NCI-H1105 treated with DMSO at 0.1 percent for 48 hours (cell line): ENCODE data around the gene SARS2.
"Not testable (repeated sequence)": the region's sequence is repeated elsewhere in the genome, so short reads cannot be mapped to it uniquely, and the experiment has no call there.

Source experiments
- DNase-seq: peaks from one replicate; lab custom pipeline; 2025; lab: John Stamatoyannopoulos, UW

SARS2 gene

DNA sequence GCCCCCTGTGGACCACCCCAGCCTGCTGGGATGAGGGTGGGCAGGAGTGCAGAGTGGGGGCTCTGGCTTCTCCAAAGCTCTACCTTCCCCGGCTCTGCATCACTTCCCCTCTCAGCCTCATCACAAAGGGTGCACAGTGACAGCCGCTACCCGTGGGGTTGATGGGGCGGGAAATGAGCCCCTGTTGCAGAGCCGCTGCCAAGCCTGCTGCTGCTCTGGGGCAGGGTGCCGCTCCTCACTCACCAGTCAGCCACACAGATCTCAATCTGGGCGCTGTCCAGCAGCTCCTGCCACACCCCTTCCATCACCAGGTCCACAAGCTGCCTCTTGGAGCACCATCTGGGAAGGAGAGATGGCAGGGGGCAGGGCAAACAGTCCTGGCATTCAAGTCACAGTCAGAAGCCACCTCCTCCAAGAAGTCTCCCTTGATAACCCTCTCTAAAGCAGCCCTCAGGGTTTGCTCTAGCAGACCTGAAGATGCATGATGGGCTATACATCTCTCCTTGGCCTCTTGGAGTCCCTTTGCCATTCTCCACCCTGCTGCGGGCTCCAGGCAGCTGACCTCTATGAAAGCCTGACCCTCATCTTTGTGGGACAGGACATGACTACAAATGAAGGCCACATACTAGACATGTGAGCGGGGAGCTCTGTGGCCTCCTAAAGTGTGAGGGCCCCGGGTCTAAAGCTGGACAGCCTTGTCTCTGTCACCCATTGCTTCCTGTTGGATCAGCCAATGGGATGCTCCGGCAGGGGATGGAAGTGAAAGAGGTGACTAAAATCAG is 15.9 kb upstream of the SARS2 start:
- DNase-seq, result no peak

DNA sequence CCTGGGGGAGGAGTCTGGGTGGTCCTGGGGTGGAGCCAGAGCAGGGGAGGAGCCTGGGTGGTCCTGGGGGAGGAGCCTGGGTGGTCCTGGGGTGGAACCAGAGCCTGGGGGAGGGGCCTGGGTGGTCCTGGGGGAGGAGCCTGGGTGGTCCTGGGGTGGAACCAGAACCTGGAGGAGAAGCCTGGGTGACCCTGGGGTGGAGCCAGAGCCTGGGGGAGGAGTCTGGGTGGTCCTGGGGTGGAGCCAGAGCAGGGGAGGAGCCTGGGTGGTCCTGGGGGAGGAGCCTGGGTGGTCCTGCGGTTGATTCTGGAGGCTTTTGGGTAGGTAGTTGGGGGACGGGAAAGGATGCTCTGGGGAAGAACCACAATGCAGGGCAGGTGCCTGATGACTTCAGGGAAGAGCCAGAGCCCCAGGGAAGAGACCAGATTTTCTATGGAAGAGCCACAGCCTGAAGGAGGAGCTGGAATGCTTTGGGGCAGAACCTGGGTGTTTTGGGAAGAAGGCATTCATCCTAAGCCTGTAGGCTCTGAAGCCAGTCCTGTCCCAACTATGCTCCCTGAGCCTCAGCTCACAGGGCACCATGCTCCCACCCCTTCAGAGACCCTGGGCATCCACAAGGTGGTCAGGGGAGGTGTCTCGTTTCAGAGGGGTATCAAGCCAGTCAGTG is 15.1 kb upstream of the SARS2 start:
- DNase-seq, result no peak

- DNase-seq, result peak; percentile 6
These were observed 14.5 kb upstream of the SARS2 start for GRCh38 chr19:38944981-38945506.

- DNase-seq, result no peak
These were observed 12.1 kb upstream of the SARS2 start for GRCh38 chr19:38942471-38943181.

- DNase-seq, result no peak
These were observed 11.4 kb upstream of the SARS2 start for GRCh38 chr19:38941979-38942378.

DNA sequence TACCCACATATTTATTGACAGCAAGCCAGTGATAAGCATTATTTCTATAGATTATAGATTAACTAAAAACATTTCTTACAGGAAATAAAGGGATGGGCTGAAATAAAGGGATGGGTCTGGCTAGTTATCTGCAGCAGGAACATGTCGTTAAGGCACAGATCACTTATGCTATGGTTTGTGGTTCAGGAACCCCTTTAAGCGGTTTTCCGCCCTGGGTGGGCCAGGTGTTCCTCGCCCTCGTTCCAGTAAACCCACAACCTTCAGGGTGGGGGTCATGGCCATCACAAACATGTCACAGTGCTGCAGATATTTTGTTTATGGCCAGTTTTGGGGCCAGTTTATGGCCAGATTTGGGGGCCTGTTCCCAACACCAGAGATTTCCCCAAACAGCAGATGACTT is 10.9 kb upstream of the SARS2 start:
- not testable (repeated sequence) for DNase-seq

GRCh38 chr19:38939957-38940356 is 9.4 kb upstream of the SARS2 start:
- no peak for DNase-seq

DNA sequence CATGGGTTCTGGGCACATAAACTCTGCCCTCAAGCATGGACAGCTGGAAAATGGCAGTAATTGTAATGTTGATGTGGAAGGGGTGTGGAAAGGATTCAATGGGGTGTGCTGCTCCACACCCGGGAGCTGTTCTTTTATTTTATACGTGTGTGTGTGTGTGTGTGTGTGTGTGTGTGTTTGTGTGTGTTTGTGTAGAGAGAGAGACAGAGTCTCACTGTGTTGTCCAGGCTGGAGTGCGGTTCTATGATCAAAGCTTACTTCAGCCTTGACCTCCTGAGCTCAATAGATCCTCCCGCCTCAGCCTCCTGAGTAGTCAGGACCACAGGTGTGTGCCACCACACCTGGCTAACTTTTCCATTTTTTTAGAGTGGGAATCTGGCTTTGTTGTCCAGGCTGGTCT is 3.0 kb upstream of the SARS2 start:
- no peak for DNase-seq

- DNase-seq, result no peak
These were observed 2.0 kb upstream of the SARS2 start for GRCh38 chr19:38932425-38933179.

GRCh38 chr19:38931521-38931793 is 894 bp upstream of the SARS2 start:
- DNase-seq, result no peak

DNA sequence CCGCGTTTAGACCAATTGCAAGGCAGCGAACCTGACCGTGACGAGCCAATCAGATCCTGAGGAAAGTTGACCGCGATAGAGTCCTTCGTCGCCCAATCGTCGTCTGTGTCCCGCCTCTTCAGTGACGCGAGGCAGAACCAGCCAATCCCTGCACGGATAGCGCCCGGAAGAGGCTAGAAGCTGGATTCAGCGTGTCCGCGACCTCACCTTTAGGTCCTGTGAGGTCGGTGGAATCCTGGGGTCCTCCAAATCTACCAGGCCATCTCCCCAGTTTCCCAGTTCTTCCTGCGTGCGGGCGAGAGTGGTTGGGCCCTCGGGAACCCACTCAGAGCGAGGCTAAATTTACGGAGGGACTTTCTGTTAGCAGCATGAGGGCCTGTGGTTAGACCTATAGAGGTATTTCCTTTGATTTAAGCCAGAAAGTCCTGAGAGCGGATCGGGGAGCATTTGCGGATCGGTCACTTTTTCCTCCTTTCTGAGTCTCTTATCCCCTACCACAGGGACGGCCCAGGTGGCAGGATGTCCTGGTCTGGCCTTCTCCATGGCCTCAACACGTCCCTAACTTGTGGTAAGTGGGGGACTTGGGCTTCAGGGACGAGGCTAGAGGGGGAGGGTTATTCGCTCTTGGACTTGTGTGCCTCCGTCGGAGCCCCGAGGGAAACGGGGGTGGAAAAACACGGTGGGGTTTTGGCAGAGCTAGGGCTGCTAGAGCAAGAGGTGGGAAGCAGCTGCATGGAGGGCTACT is 385 bp upstream of the SARS2 start, which contains the start of gene MRPS12:
MRPS12 (plus strand) TSS at position 169 of the 745 bp plus-strand sequence; CDS start at position 520, 351 bp downstream.
- peak; percentile 99 for DNase-seq

- DNase-seq, result no peak
These were observed 2.1 kb downstream of the SARS2 start for GRCh38 chr19:38928391-38929001.

GRCh38 chr19:38924388-38924787 is 6.2 kb downstream of the SARS2 start:
- no peak for DNase-seq

GRCh38 chr19:38922482-38922881 is 8.1 kb downstream of the SARS2 start:
- DNase-seq, result no peak

- DNase-seq, result no peak
These were observed 8.9 kb downstream of the SARS2 start for GRCh38 chr19:38921420-38922274.

GRCh38 chr19:38920602-38921419 is 9.8 kb downstream of the SARS2 start:
- DNase-seq, result no peak

GRCh38 chr19:38919837-38920601 is 10.5 kb downstream of the SARS2 start:
- DNase-seq, result no peak

- no peak for DNase-seq
These were observed 12.0 kb downstream of the SARS2 start for GRCh38 chr19:38918526-38918925.
